HG02759 (cell line): ENCODE measurements around the gene GABRG2.
"Not testable (repeated sequence)": the region's sequence is repeated elsewhere in the genome, so short reads cannot be mapped to it uniquely, and the experiment has no call there.

Source experiments
- ATAC-seq: cut with Tn5 transposase; IDR thresholded peaks from one replicate; pipeline ENCODE4 v1.9.1; 2021; ENCODE audit warnings: mild to moderate bottlenecking, moderate library complexity; ENCODE audit not compliant: unreplicated experiment

The GABRG2 gene

GRCh38 chr5:162067655-162068411 lies at the start of gene GABRG2:
Gene GABRG2, plus strand, starts transcription at chr5:162067773. Its CDS starts 227 bp downstream, at chr5:162068000.
- ATAC-seq = no peak

GRCh38 chr5:162025312-162025711 lies 42.3 kb upstream of the GABRG2 start:
- no peak for ATAC-seq

- no peak for ATAC-seq
Measured at GRCh38 chr5:162026803-162027202, 40.8 kb upstream of the GABRG2 start.

GRCh38 chr5:162037431-162037830 lies 30.1 kb upstream of the GABRG2 start:
- ATAC-seq = no peak

GRCh38 chr5:162047279-162047678 lies 20.3 kb upstream of the GABRG2 start:
- ATAC-seq = no peak

GRCh38 chr5:162052676-162053075 lies 14.9 kb upstream of the GABRG2 start:
- ATAC-seq = no peak

- ATAC-seq = not testable (repeated sequence)
Measured at GRCh38 chr5:162055095-162055494, 12.5 kb upstream of the GABRG2 start.

- no peak for ATAC-seq
Measured at GRCh38 chr5:162067162-162067561, 411 bp upstream of the GABRG2 start.

- ATAC-seq = no peak
Measured at GRCh38 chr5:162068412-162068811, 839 bp downstream of the GABRG2 start.

GRCh38 chr5:162068936-162069335 lies 1.4 kb downstream of the GABRG2 start:
- ATAC-seq = no peak

- no peak for ATAC-seq
Measured at GRCh38 chr5:162078805-162079204, 11.2 kb downstream of the GABRG2 start.

GRCh38 chr5:162091336-162091735 lies 23.8 kb downstream of the GABRG2 start:
- no peak for ATAC-seq

- ATAC-seq = no peak
Measured at GRCh38 chr5:162096448-162096847, 28.9 kb downstream of the GABRG2 start.

GRCh38 chr5:162107591-162107990 lies 40.0 kb downstream of the GABRG2 start:
- no peak for ATAC-seq

- ATAC-seq = no peak
Measured at GRCh38 chr5:162119801-162120200, 52.2 kb downstream of the GABRG2 start.

- ATAC-seq = no peak
Measured at GRCh38 chr5:162128117-162128516, 60.5 kb downstream of the GABRG2 start.

GRCh38 chr5:162132348-162132747 lies 64.8 kb downstream of the GABRG2 start:
- no peak for ATAC-seq

- no peak for ATAC-seq
Measured at GRCh38 chr5:162139190-162139589, 71.6 kb downstream of the GABRG2 start.

GRCh38 chr5:162154242-162154641 lies 86.7 kb downstream of the GABRG2 start:
- no peak for ATAC-seq

GRCh38 chr5:162160401-162160800 lies 92.8 kb downstream of the GABRG2 start:
- ATAC-seq = no peak

GRCh38 chr5:162163663-162164062 lies 96.1 kb downstream of the GABRG2 start:
- ATAC-seq = no peak

- ATAC-seq = no peak
Measured at GRCh38 chr5:162174358-162174974, 106.9 kb downstream of the GABRG2 start.
